Effector CD4-positive, alpha-beta T cell (primary cell): Measurements from ENCODE around the gene ESRP2.

Source experiments
- DNase-seq: peaks from one replicate; pipeline ENCODE4 v3.0.0-alpha.2; 2020

The ESRP2 gene

GRCh38 chr16:68214726-68215125 lies 21.2 kb downstream of the ESRP2 start:
- DNase-seq: no peak

DNA sequence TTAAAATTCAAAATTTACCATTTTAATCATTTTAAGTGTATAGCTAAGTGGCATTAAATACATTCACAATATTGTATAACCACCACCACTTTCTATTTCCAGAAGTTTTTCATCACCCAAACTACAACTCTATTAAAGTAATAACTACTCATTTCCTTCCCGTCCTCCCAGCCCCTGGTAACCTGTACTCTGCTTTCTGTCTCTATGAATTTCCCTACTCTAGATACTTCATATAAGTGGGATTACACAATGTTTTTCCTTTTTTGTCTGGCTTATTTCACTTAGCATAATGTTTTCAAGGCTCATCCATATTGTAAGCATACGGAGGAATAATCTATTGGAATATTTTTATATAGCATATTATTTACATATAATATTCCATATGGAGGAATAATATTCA lies 29.7 kb downstream of the ESRP2 start:
- DNase-seq: no peak

- DNase-seq: no peak
Observed at GRCh38 chr16:68202091-68202519, 33.8 kb downstream of the ESRP2 start.

- no peak for DNase-seq
Observed at GRCh38 chr16:68200088-68200783, 35.7 kb downstream of the ESRP2 start.

GRCh38 chr16:68197250-68197649 lies 38.7 kb downstream of the ESRP2 start:
- no peak for DNase-seq

- DNase-seq: no peak
Observed at GRCh38 chr16:68194251-68194650, 41.7 kb downstream of the ESRP2 start.

GRCh38 chr16:68190736-68191510 lies 45.0 kb downstream of the ESRP2 start:
- no peak for DNase-seq

DNA sequence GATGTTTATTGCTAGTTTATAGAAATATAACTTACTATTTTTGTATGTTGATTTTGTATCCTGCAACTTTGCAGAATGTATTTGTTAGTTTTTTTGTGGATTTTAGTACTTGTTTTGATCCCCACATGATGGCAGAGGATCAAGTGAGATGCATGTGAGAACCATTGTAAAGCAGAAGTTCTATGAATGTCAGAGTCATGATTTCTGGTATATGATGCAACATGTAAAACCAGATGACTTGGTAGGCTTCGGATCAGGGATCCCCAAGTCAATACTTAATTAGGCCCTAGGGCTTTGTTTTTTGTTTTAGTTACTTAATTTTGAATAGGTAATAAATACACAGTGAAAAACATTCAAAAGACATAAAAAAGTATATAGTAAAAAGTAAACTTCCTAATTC lies 45.8 kb downstream of the ESRP2 start:
- no peak for DNase-seq

DNA sequence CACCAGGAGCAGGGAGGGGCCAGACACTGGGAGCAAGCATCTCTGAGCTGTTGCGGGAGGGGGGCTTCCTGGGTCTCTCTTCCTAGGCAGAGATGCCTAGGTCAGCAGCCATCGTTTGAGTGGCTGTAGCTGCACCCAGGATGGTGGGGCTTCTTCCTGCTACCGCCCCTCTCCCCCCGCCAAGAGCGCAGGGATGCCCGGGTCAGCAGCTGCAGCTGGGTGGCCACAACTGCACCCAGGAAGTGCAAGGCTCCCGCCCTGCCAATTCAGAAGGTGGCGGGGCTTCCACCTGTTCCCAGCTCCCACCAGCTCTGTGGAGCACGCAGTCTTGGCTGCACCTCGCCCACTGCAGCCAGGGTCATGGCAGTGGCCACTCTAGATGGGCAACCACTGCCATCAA lies 47.8 kb downstream of the ESRP2 start:
- DNase-seq: no peak

GRCh38 chr16:68187505-68187904 lies 48.4 kb downstream of the ESRP2 start:
- no peak for DNase-seq

- DNase-seq: no peak
Observed at GRCh38 chr16:68186877-68187276, 49.0 kb downstream of the ESRP2 start.

DNA sequence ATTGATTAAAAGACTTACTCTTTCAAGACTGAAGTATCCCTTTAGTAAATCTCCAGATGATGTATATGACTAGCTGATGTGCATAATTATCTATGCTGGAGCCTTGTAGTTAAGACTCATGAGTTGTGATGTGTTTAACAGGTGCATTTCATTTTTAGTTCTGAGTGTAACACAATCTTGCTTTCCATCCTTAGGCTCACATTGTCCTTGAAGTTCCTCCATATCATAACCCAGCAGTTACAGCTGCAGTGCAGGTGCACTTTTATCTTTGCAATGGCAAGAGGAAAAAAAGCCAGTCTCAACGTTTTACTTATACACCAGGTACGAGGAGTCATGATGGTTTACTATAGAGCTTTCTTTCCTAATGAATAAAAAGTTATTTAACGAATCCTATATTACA lies 52.9 kb downstream of the ESRP2 start:
- no peak for DNase-seq

DNA sequence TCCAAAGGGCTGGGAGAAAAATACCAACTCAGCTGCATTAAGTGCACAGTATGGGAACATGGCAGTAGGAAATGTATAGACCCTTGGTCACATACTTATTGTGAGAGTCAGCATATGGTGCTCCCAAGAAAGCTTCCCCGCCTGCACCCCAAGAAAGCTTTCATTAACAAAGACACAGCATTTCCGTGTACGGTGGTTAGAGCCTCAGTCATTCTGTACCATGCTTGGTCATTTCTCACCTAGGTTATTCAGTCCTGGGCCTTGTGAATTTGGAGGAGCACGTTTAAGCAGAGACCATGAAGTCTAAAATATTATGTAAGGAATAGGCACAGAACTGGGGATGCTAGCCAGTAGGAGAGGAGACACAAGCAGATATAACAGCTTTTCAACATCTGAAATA lies 56.1 kb downstream of the ESRP2 start:
- DNase-seq: no peak

DNA sequence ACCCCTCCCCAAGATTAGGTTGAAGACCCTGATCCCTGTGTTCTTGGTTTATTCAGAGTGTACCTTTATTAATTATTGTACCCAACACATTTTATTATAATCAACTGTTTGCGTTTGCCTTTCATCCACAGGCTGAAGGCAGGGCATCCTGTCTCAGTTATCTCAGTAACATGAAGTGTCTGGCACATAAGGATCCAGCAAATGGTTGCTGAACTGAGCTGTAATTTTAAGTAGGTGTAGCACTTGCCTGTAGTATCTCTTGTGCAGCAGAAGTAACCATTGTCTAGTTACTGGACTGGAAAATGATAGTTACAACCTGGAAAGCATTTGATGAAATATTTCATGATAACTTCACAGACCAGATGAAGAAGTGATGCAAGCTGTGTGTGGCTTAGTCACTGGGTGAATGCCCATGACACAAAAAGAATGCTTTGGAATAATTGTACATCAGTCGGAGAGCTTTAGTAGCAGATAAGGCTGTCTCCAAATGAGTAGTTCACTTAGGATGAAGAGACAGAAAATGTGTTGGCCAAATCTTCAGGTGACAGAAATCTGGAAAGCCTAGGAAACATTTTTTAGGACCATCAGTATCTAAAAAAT lies 56.6 kb downstream of the ESRP2 start:
- DNase-seq: no peak
